HEK293 (cell line): ENCODE results near the gene PGC.

Source experiments
- BCL11B ChIP-seq: fragments of 450-650 bp; formaldehyde crosslinking; IDR thresholded peaks from 2 replicates; pipeline ENCODE4 v1.5.1; 2016; ENCODE audit warnings: low read depth, missing biosample characterization, missing genetic modification characterization
- KLF1 ChIP-seq: fragments of 450-650 bp; formaldehyde crosslinking; IDR thresholded peaks from 2 replicates; pipeline ENCODE4 v1.5.1; 2016; ENCODE audit warnings: missing biosample characterization, missing genetic modification characterization
- ZNF214 ChIP-seq: fragments of 450-650 bp; formaldehyde crosslinking; IDR thresholded peaks from 2 replicates; pipeline ENCODE4 v1.5.1; 2017; ENCODE audit warnings: missing biosample characterization, mild to moderate bottlenecking, missing genetic modification characterization, borderline replicate concordance
- ZNF26 ChIP-seq: fragments of 450-650 bp; formaldehyde crosslinking; IDR thresholded peaks from 2 replicates; pipeline ENCODE4 v1.5.1; 2016; ENCODE audit warnings: missing biosample characterization, missing genetic modification characterization
- ZNF394 ChIP-seq: fragments of 450-650 bp; formaldehyde crosslinking; IDR thresholded peaks from 2 replicates; pipeline ENCODE4 v1.5.1; 2016; ENCODE audit warnings: missing biosample characterization, missing genetic modification characterization, mild to moderate bottlenecking, moderate library complexity, borderline replicate concordance
- ZNF544 ChIP-seq: fragments of 450-650 bp; formaldehyde crosslinking; IDR thresholded peaks from 2 replicates; pipeline ENCODE4 v1.5.0; 2017; ENCODE audit warnings: missing biosample characterization, missing genetic modification characterization
- ZNF747 ChIP-seq: fragments of 450-650 bp; formaldehyde crosslinking; IDR thresholded peaks from 2 replicates; pipeline ENCODE4 v1.5.1; 2016; ENCODE audit warnings: missing biosample characterization, missing genetic modification characterization
- ZNF837 ChIP-seq: fragments of 450-650 bp; formaldehyde crosslinking; IDR thresholded peaks from 2 replicates; pipeline ENCODE4 v1.5.1; 2016; ENCODE audit warnings: missing biosample characterization, missing genetic modification characterization

PGC gene

GRCh38 chr6:41687501-41688175, 59.6 kb downstream of the PGC start (continued):
- TF ChIP-seq ZNF544 (tag by site-specific recombination) (no peak), ZNF394 (tag by site-specific recombination) (no peak), ZNF26 (tag by site-specific recombination) (no peak), ZNF837 (tag by site-specific recombination) (no peak), ZNF747 (no peak), ZNF214 (tag by site-specific recombination) (no peak), KLF1 (tag by site-specific recombination) (no peak), BCL11B (tag by site-specific recombination) (no peak)
